ENCODE data around the gene OTOR.

Gene OTOR

DNA sequence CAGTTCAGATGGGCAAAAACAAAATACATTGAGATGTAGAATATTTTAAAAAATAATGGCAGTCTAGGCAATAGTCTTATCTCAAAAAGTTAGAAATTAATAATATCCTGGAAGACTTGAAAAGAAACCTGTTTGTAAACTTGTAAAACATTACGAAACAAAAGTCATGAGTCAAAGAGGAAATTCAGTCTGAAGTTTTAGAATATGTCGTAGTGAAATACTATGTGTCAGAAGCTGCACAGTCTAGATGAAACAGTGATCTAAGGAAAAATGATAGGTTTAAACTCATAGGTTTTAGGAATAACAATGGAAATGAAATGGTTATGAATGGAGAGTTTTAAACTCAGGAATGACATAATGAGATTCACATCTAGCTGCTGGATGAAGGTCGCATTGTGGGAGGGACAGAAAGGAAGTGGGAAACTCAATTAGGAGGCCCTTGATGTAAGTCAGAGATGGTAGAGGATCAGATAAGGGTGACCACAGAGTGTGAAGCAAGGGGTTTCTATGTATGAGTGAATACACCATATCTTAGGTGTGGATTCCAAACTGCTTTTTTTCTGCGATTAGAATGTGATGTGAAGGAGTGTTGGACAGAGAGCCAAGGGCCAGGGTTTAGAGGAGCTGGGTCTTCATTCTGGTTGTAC, 15.5 kb upstream of the OTOR start:
- H3K4me1 Mint-ChIP-seq, result peaks cover 64% of the 10 kb centered on the region
- peak overlapping the region; percentile 60 for H3K4me3 Mint-ChIP-seq
- H3K9me3 Mint-ChIP-seq, result no peaks in the 10 kb centered on the region
- H3K27me3 Mint-ChIP-seq, result peaks cover 5% of the 10 kb centered on the region
- H3K36me3 Mint-ChIP-seq, result peaks cover 30% of the 10 kb centered on the region
- peak overlapping the region; percentile 78 for H3K27ac Mint-ChIP-seq

DNA sequence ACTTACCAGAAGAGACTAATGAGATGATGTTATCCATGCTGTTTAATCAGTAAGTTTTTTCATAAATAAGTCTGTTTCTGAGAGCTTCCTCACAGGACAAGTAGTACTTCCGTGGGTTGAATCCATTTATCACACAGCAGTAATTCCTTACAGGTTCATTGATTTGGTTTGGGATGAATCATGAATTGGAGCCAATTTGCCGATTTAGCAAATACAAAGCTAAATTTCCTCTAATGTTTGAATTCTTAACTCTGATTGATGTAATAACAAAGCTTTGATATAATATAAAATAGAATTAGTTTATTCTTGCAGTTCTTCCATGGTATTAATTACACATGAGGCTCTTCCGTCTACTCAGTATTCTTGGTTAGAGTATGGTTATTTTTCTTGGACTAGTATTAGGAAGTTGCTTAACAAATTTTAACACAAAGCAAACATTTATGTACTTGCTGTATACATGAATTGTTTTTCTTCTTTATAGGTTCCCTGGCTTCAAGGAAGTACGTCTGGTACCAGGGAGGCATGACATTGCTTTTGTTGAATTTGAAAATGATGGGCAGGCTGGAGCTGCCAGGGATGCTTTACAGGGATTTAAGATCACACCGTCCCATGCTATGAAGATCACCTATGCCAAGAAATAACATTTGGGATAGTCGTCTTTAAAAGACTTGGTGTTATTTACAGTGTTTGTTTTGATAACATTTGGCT, 7.6 kb upstream of the OTOR start:
- no peak overlapping the region for H3K27ac Mint-ChIP-seq
- peaks cover 23% of the 10 kb centered on the region for H3K36me3 Mint-ChIP-seq
- no peaks in the 10 kb centered on the region for H3K27me3 Mint-ChIP-seq
- no peak overlapping the region for H3K4me3 Mint-ChIP-seq
- no peaks in the 10 kb centered on the region for H3K9me3 Mint-ChIP-seq
- peaks cover 6% of the 10 kb centered on the region for H3K4me1 Mint-ChIP-seq

DNA sequence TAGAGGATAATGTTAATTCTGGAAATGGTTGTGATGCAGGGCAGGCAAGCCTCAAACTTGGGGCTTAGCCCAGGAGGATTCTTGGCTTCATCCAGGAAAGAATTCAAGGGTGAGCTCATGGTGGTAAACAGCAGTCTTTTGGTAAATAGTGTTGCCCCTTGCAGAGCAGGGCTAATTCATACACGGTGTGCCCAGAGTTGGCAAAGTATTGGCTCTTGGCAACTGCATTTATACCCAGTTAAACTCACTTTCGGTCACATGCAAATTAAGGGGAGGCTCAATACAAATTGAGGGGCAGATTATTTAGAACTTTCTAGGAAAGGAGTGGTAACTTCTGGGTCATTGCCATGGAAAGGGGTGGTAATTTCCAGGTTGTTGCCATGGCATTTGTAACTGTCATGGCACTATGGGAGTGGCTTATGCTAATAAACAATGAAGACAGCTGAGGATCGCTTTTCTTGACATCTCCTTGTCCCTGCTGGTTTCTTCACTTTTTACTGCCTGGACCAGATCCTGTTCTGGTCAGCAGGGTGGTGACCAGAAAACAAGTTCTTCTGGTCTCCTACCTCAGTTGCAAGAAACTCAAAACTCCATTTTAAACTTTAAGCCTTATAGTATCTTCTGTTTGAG, 3.9 kb upstream of the OTOR start:
- no peak overlapping the region for H3K27ac Mint-ChIP-seq
- no peaks in the 10 kb centered on the region for H3K4me1 Mint-ChIP-seq
- no peaks in the 10 kb centered on the region for H3K27me3 Mint-ChIP-seq
- H3K36me3 Mint-ChIP-seq, result peaks cover 16% of the 10 kb centered on the region
- H3K4me3 Mint-ChIP-seq, result no peak overlapping the region
- no peaks in the 10 kb centered on the region for H3K9me3 Mint-ChIP-seq

DNA sequence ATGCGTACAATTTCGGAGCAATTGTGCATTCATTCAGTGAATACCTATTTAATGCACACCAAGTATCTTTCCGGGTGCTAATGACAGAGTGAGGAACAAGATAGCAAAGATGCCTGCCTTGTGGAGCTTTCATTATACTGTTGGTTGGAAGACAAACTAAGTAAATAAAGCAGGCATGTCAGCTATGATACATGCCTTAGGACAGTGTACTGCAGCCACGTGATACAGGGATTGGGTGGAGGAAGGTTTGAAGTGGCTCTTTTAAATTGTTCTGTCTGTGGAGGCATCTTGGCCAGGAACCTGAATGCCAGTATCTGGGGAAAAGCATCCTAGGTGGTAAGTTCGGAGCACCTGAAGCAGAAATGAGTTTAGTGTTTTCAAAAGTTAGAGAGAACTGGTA, 3.0 kb upstream of the OTOR start:
- peaks cover 14% of the 10 kb centered on the region for H3K36me3 Mint-ChIP-seq
- H3K4me3 Mint-ChIP-seq, result no peak overlapping the region
- H3K4me1 Mint-ChIP-seq, result no peaks in the 10 kb centered on the region
- no peak overlapping the region for H3K27ac Mint-ChIP-seq
- H3K9me3 Mint-ChIP-seq, result no peaks in the 10 kb centered on the region
- H3K27me3 Mint-ChIP-seq, result no peaks in the 10 kb centered on the region

DNA sequence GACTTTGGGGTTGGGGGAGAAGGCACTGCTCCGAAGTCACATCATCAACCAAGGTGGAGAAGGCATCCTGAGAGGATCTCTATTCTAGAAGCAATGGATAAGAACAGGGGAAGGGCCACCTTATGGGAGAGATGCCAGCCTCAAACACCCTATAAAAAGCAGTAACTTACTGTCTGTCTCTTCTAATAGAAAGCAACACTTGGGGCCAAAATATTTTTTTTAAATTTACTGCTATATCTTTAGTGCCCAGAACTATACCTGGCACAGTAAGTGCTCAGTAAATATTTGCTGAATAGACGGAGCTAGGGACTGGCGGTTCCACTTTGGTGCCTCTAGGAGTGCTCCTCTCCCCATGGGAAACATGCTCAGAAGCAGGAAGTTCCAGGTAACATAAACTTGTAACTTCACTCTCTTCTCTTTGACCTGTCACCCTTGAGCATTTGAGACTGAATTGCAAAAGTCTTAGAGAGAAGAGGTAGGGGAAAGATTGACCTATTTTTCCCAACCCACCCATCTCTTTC, 807 bp upstream of the OTOR start:
- H3K27me3 Mint-ChIP-seq, result no peaks in the 10 kb centered on the region
- peaks cover 5% of the 10 kb centered on the region for H3K36me3 Mint-ChIP-seq
- no peaks in the 10 kb centered on the region for H3K4me1 Mint-ChIP-seq
- H3K9me3 Mint-ChIP-seq, result no peaks in the 10 kb centered on the region
- no peak overlapping the region for H3K27ac Mint-ChIP-seq
- no peak overlapping the region for H3K4me3 Mint-ChIP-seq

DNA sequence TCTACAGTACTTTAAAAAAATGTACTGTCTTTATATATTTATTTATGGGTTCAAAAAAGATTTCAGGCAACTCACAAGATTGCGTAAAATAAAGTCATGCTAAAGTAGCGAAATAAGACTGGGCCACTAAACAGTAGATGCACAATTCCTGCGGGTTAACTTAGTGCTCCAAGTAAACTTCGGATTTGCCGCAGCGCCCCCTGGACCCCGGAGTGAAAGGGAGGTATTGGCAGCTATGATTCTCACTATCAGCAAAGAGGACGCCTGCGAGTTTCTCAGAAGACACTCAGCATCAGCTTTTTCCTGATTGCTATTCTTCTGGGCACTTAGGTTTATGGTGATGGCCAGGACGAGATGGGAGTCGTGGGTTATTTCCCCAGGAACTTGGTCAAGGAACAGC, 1.4 kb downstream of the OTOR start:
- Mint-ChIP-seq H3K36me3 (no peaks in the 10 kb centered on the region), H3K4me3 (no peak overlapping the region), H3K27me3 (no peaks in the 10 kb centered on the region), H3K9me3 (no peaks in the 10 kb centered on the region), H3K27ac (no peak overlapping the region), H3K4me1 (no peaks in the 10 kb centered on the region)

DNA sequence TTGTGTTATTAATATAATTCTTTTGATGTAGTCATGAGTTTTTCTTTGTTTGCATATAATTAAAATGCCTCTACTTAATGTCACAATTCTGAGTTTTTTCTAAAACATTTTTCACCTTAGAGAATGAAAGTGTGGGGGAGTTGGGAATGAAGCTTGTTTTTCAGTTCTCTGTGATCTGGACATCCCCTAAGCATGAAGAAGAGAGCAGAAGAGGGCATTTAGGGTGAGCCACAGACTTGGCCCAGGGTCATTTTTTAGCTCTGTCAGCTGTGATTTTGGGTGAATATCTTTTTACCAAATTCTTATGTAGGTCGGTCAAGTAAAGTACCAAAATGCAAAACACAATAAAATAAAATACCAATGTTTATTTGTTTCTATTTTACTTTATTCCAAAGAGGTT, 3.9 kb downstream of the OTOR start:
- Mint-ChIP-seq H3K9me3 (no peaks in the 10 kb centered on the region), H3K4me1 (no peaks in the 10 kb centered on the region), H3K27me3 (no peaks in the 10 kb centered on the region), H3K4me3 (no peak overlapping the region), H3K27ac (no peak overlapping the region), H3K36me3 (no peaks in the 10 kb centered on the region)

DNA sequence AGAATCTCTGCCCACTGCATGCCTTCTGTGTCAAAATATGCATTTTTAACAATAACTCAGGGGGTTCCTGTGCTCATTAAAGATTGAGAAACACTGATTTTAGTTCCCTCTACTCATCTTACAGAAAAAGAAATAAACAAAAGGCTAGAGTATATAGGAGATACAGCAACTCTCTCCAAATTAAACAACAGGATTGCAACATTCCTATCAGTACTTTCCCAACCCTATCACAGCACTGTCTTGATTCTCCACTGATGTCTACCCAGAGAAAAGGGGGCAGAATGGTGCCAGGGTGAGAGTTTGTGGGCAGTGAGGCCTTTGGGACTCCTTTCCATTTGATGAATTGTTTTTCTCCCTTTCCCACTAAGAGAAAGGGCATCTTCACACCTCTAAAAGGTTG, 4.7 kb downstream of the OTOR start:
- H3K27ac Mint-ChIP-seq, result no peak overlapping the region
- H3K4me3 Mint-ChIP-seq, result no peak overlapping the region
- no peaks in the 10 kb centered on the region for H3K4me1 Mint-ChIP-seq
- H3K36me3 Mint-ChIP-seq, result no peaks in the 10 kb centered on the region
- no peaks in the 10 kb centered on the region for H3K9me3 Mint-ChIP-seq
- H3K27me3 Mint-ChIP-seq, result no peaks in the 10 kb centered on the region

DNA sequence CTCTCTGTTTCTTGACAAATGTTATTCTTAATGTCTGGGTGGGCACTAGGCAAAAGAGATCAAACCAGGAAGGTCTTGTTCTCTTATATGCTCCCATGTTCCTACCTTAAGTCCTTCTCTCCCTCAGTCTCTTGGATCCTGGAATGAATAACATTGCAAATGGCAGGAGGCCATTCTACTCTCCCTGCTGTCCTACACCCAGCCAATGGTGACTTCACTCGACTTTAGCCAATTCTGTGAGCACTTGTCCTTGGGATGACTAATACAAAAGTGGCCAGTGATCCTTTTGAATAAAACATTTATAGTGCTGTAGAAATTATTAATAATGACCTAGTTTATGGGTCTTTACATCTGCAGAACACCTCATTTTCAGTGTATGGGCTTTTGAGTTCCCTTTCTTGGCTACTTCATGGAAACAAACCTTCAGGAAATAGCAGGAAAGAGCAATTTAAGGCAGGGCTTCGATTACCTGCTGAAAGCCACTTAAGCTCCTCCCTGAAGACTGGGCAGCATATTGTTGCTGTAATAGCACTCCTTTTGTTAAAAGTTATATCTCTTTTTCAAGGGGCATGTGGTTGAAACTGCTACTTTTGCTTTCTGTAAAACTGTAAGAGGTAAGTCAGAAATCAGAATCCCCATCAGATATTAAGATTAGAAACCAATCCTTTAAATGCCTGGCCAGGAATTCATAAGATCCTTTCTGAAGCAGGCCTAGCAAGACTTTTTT, 10.5 kb downstream of the OTOR start:
- H3K27ac Mint-ChIP-seq, result no peak overlapping the region

DNA sequence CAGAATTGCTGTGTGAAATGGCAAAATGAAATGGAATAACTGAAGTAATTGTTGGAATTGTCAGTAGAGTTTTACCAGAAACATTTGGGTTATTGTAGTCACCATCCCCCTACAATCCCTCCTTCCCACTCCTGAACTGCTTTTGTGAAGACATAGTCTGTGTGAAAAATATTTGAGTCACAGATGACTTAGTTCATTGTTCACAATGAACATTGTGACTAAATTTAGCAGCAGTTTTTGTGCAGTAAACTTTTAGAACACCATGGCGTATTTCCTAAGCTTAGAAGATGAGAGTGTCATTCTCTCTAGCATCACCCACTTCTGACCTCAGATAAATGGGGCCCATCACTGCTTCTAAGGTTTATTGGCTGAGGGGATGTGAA, 11.0 kb downstream of the OTOR start:
- no peaks in the 10 kb centered on the region for H3K9me3 Mint-ChIP-seq
- H3K27me3 Mint-ChIP-seq, result no peaks in the 10 kb centered on the region
- H3K27ac Mint-ChIP-seq, result no peak overlapping the region
- H3K36me3 Mint-ChIP-seq, result no peaks in the 10 kb centered on the region
- no peak overlapping the region for H3K4me3 Mint-ChIP-seq
- no peaks in the 10 kb centered on the region for H3K4me1 Mint-ChIP-seq

More for the DNA sequence above, 10.5 kb downstream of the OTOR start:
- H3K4me1 Mint-ChIP-seq, result no peaks in the 10 kb centered on the region
- no peaks in the 10 kb centered on the region for H3K9me3 Mint-ChIP-seq
- no peak overlapping the region for H3K4me3 Mint-ChIP-seq
- H3K27me3 Mint-ChIP-seq, result no peaks in the 10 kb centered on the region
- H3K36me3 Mint-ChIP-seq, result no peaks in the 10 kb centered on the region

DNA sequence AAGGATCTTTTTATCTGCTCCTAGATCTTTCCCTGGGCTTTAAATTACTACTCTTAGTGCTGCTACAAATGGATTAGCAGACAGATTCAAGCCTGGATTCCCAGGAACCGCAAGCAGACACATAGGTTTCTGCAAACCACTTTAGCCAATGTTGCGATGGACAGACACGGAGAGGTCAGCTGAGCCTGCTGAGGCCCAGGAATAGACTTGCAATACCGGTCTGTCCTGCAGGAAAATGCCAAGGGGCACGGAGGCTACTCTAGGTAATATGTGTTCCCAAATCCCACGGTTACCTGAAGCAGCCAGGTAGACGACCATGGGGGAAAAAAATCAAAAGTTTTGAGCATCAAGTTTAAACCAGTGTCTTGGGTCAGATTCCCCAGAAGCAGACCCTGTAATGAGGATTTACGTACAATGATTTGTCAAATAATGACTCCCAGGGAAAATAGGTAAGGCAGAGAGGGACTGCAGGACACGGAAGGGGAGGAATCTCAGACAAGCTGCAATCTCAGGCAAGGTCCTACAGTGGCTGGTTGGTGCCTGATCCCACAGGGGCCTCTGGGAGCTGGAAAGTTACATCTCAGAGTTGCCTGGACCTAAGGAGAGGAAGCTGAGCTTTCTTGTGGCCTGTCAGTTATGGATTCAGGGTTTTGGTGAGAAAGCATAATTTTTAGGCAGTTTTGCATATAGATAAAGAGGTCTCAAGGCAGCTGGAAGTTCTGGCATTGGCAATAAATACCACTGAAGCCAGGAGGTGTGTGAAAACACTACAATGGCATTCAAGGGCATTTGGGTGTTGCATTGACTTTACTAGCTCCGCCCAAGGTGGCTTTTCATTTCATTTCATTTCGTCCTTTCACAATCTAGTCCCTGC, 12.5 kb downstream of the OTOR start:
- Mint-ChIP-seq H3K36me3 (no peaks in the 10 kb centered on the region), H3K9me3 (no peaks in the 10 kb centered on the region)

DNA sequence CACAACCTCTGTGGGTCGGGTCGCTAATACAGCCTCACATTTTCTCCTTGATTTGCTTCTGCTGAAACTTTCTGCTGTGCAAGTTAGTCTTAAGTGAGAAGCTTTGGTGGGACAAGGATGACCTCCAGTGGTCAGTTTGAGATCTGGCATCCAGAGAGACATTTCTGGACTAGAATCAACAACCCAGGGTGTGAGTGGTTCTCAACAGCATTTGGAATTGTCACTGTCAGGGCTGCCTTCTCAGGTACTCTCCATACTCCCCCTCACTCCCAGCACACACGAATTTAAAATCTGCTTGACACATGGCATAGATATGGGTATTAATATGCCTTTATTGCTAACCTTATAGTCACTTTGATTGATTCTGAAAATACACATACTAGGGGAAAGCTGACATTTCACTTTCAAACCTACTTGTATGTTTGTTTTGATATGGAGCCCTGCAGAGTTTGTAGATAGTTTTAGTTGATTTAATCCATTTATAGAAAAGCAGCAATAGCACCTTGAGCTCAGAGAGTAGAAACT, 13.2 kb downstream of the OTOR start:
- H3K9me3 Mint-ChIP-seq, result no peaks in the 10 kb centered on the region
- H3K27ac Mint-ChIP-seq, result no peak overlapping the region
- H3K36me3 Mint-ChIP-seq, result no peaks in the 10 kb centered on the region
- peaks cover 4% of the 10 kb centered on the region for H3K27me3 Mint-ChIP-seq
- no peaks in the 10 kb centered on the region for H3K4me1 Mint-ChIP-seq
- no peak overlapping the region for H3K4me3 Mint-ChIP-seq

More for the DNA sequence above, 12.5 kb downstream of the OTOR start:
- no peak overlapping the region for H3K4me3 Mint-ChIP-seq
- no peak overlapping the region for H3K27ac Mint-ChIP-seq
- H3K4me1 Mint-ChIP-seq, result no peaks in the 10 kb centered on the region
- H3K27me3 Mint-ChIP-seq, result no peaks in the 10 kb centered on the region

DNA sequence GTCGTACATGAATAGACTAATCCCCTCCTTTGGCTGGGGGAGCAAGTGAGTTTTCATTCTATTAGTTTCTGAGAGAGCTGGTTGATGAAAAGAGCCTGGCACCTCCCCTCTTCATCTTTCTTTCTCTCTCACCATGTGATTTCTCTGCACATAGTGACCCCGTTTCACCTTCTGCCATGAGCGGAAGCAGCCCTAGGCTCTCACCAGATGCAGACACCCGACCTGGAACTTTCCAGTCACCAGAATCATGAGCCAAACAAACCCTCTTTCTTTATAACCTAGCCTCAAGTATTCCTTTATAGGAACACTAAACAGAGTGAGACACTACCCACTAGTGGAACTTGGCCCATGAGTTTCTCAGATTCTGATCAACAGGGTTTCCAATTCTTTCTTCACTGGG, 16.4 kb downstream of the OTOR start:
- Mint-ChIP-seq H3K9me3 (no peaks in the 10 kb centered on the region), H3K4me3 (no peak overlapping the region), H3K27me3 (peaks cover 8% of the 10 kb centered on the region), H3K27ac (no peak overlapping the region), H3K4me1 (no peaks in the 10 kb centered on the region), H3K36me3 (no peaks in the 10 kb centered on the region)

DNA sequence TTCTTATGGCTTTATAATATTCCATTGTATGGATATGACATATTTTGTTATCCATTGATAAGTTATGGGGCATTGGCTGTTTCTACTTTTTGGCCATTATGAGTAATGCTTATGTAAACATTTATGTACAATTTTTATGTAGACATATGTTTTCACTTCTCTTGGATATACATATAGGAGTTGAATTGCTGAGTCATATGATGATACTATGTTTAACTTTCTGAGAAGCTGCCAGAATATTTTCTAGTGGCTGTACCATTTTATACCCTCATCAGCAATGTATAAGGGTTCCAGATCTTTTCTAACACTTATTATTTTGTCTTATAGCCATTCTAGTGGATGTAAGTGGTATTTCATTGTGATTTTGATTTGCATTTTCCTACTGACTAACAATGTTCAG, 23.1 kb downstream of the OTOR start:
- Mint-ChIP-seq H3K27me3 (peaks cover 9% of the 10 kb centered on the region), H3K36me3 (peaks cover 4% of the 10 kb centered on the region), H3K9me3 (peaks cover 4% of the 10 kb centered on the region), H3K4me3 (no peak overlapping the region), H3K4me1 (no peaks in the 10 kb centered on the region), H3K27ac (no peak overlapping the region)

DNA sequence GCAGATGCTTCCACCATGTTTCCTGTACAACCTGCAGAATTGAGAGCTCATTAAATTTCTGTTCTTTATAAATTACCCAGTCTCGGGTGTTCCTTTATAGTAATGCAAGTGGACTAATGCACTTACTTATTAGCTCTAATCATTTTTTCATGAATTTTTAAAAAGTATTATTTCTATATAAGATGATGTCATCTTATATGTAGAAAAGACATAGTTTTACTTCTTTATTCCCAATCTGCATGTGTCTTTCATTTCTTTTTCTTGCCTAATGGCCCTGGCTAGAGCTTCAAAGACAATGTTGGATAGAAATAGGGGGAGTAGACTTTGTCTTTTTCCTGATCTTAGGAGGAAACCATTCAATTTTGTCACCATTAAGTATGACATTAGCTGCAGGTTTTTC, 27.8 kb downstream of the OTOR start:
- peaks cover 4% of the 10 kb centered on the region for H3K36me3 Mint-ChIP-seq
- no peak overlapping the region for H3K27ac Mint-ChIP-seq
- peaks cover 4% of the 10 kb centered on the region for H3K9me3 Mint-ChIP-seq
- no peaks in the 10 kb centered on the region for H3K4me1 Mint-ChIP-seq
- peaks cover 5% of the 10 kb centered on the region for H3K27me3 Mint-ChIP-seq
- no peak overlapping the region for H3K4me3 Mint-ChIP-seq
